HG03342 (cell line): Measurements from ENCODE around the gene CPOX.
A peak's percentile ranks its signal among the peaks of the same experiment; 100 is the strongest.
"Not testable (repeated sequence)": the region's sequence is repeated elsewhere in the genome, so short reads cannot be mapped to it uniquely, and the experiment has no call there.

Experiments used
- ATAC-seq: cut with Tn5 transposase; IDR thresholded peaks from one replicate; pipeline ENCODE4 v1.9.1; 2021; ENCODE audit warnings: mild to moderate bottlenecking, moderate library complexity; ENCODE audit not compliant: unreplicated experiment

The CPOX gene

GRCh38 chr3:98593046-98593936 lies at the start of gene CPOX:
TSS of gene CPOX (minus strand) at chr3:98593611. CDS start at chr3:98593504, 107 bp downstream.
- peak; percentile 94 for ATAC-seq

- not testable (repeated sequence) for ATAC-seq
Measured at GRCh38 chr3:98642769-98643168, 49.4 kb upstream of the CPOX start.

GRCh38 chr3:98641756-98642155 lies 48.3 kb upstream of the CPOX start:
- not testable (repeated sequence) for ATAC-seq

DNA sequence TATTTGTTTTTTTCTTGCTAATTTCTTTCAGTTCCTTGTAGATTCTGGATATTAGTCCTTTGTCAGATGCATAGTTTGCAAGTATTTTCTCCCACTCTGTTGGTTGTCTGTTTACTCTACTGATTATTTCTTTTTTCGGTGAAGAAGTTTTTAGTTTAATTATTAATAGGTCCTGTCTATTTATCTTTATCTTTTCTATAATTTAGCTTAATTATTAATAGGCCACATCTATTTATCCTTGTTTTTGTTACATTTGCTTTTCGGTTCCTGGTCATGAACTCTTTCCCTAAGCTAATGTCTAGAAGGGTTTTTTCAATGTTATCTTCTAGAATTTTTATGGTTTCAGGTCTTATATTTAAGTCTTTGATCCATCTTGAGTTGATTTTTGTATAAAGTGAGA lies 45.1 kb upstream of the CPOX start:
- not testable (repeated sequence) for ATAC-seq

GRCh38 chr3:98630416-98630815 lies 37.0 kb upstream of the CPOX start:
- ATAC-seq: no peak

DNA sequence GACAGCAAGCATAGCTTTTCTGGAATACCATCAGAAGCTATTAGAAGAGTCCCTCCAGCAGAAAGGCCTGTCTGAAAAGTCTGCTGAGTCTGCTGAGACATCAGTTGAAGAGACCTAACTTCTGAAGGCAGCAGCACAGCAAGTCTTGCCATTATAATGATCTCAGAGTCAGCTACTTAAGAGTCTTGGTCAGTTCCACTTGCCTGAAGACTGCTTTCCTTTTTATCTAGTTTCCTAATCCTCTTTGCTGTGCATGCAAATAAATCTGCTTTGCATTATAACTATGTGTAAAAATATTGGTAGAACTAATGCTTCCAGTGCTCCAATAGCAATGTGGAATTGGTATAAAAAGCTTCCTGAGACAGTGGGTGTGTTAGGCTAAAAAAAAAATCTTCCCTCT lies 34.9 kb upstream of the CPOX start:
- ATAC-seq: no peak

- no peak for ATAC-seq
Measured at GRCh38 chr3:98626151-98626550, 32.7 kb upstream of the CPOX start.

GRCh38 chr3:98623572-98624280 lies 30.3 kb upstream of the CPOX start:
- no peak for ATAC-seq

- no peak for ATAC-seq
Measured at GRCh38 chr3:98617841-98618240, 24.4 kb upstream of the CPOX start.

GRCh38 chr3:98613616-98614015 lies 20.2 kb upstream of the CPOX start:
- ATAC-seq: no peak

DNA sequence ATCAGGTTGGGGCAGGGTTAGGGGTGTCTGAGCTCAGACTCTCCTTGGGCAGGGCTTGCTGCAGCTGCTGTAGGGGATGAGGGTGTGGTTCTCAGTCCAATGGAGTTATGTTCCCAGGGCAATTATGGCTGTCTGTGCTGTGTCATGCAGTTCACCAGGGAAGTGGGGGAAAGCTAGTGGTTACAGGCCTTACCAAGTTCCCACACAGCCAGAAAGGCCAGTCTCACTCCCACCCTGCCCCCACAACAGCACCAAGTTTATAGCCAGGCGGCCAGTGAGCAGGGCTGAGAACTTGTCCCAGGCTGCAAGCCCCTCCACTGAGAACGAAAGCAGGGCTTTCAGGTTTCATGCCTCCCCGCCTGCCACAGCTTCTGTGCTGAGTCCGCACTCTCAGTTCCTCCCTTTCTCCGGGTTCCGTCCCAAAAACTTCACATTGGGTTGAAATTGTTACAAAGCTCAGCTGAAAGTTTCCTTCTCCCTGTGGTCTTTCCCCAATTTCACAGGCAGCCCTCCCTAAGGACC lies 19.6 kb upstream of the CPOX start:
- peak; percentile 87 for ATAC-seq

- ATAC-seq: peak; percentile 57
Measured at GRCh38 chr3:98612587-98612986, 19.2 kb upstream of the CPOX start.

DNA sequence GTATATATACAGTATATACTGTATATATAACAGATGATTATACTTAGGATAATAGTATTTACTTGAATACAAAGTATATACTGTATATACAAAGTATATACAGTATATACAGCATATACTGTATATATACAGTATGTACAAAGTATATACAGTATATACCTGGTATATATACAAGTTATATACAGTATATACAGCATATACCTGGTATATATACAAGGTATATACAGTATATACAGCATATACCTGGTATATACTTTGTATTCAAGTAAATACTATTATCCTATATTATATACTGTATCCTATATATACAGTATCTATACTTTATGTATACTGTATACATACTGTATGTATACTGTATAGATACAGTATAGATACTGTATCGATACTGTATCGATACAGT lies 14.6 kb upstream of the CPOX start:
- no peak for ATAC-seq

GRCh38 chr3:98603580-98603979 lies 10.2 kb upstream of the CPOX start:
- no peak for ATAC-seq

DNA sequence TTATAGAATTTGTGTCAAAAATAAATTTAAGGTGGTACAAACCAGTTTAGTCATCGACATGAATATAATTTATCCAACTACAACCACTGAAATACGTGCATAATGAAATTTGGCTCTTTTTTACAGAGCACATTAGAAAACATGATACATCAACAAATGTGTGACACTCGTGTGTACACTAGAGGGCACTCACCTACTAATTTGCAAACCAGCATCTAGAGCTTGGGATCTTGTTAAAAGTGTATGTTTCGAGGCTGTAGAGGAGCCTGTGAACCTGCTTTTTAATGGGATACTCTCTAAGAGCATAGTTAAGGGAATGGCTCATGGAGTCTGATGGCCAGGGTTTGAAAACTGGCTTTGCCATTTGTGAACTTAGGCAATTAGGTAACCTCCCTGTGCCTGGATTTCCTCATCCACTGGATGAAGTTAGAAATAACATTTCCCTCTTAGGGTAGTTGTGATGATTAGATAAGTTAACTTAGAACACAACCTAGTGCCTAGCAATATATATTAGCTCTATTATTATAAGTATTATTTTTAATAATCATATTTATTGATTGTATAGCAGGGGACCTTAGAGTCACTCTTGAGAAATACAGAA lies 8.8 kb upstream of the CPOX start:
- ATAC-seq: peak; percentile 75

- no peak for ATAC-seq
Measured at GRCh38 chr3:98601180-98601579, 7.8 kb upstream of the CPOX start.

DNA sequence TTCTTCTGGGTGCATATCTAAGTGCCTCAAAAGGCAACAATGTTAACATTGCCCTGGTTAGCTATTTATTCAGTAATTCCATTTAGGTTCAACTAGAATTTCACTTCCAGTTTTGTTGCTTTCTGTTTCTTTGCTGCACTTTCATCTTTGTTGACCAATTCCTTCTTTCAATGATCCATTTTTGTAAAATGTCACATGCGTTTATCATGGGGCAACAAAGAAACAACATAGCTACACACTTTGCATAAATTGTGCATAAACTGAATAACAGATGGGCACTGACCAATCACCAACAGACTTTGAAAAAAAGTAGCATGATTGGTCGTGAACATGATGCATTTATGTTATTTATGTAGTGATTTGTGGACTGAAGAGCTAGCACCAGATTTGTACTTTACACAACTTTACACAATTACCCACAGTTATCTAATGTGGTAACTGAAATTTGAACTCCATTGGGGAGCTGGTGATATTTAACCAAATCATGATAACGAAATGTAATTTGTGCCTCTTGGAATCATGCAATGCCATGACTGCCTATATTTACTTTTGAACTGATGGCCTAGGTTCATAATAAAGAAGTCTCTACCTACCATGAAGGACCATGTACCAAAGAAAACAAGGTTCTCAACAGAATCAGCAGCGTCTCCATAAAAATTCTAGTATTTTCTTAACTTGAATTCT lies 7.1 kb upstream of the CPOX start:
- ATAC-seq: peak; percentile 78

GRCh38 chr3:98599647-98600411 lies 6.4 kb upstream of the CPOX start:
- ATAC-seq: no peak

- ATAC-seq: no peak
Measured at GRCh38 chr3:98598492-98598891, 5.1 kb upstream of the CPOX start.
